Muscle layer of colon (tissue), 2 donors: ENCODE results near the gene DEAF1.
A peak's percentile ranks its signal among the peaks of the same experiment; 100 is the strongest.

ENCODE experiments used
- H3K27ac ChIP-seq: one replicate; pipeline ENCODE4 v1.7.0; 2013; ENCODE audit warnings: low read depth, mild to moderate bottlenecking, low read length, moderate library complexity
- H3K27me3 ChIP-seq, 2 donors: one replicate each; pipeline ENCODE4 v1.7.0; 2013; ENCODE audit warnings: low read length in 2 of 2, mild to moderate bottlenecking in 2 of 2; ENCODE audit not compliant: insufficient read depth in 2 of 2, control insufficient read depth in 1 of 2
- H3K36me3 ChIP-seq: one replicate; pipeline ENCODE4 v1.7.0; 2013; ENCODE audit warnings: mild to moderate bottlenecking, low read length; ENCODE audit not compliant: insufficient read depth
- H3K4me1 ChIP-seq: one replicate; pipeline ENCODE4 v1.7.0; 2013; ENCODE audit warnings: mild to moderate bottlenecking, low read length; ENCODE audit not compliant: insufficient read depth
- H3K4me3 ChIP-seq, 2 donors: one replicate each; pipeline ENCODE4 v1.7.0; 2013; ENCODE audit warnings: low read length in 2 of 2, low read depth in 1 of 2, mild to moderate bottlenecking in 1 of 2, moderate library complexity in 1 of 2
- H3K9ac ChIP-seq: one replicate; pipeline ENCODE4 v1.7.0; 2013; ENCODE audit warnings: low read length
- H3K9me3 ChIP-seq: one replicate; pipeline ENCODE4 v1.7.0; 2013; ENCODE audit warnings: mild to moderate bottlenecking, low read length
- donor health status: abdominal sarcoma.
- donor health status: Adenocarcinoma of cecum.

The DEAF1 gene

DNA sequence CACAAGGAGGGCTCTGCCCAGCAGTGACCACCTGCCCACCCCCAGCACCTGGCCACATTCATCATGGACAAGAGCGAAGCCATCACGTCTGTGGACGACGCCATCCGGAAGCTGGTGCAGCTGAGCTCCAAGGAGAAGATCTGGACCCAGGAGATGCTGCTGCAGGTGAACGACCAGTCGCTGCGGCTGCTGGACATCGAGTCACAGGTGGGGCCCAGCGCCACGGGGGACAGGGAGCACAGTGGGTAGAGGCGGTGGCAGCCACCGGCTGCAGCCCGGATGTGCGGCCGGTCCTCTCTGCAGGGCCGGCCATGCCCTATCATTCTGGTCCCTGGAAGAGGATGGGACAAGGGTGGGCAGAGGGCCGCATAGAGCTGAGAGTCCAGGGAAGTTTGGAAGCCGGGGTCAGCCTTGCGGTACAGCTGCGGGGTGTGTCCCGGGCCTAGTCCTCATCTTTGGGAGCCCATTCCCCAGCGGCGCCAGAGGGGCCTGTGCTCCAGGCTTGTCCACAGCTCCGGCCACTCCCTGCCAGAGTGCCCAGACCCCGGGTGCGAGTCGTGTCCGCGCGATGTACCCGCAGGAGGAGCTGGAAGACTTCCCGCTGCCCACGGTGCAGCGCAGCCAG is 25.1 kb upstream of the DEAF1 start:
- H3K9ac ChIP-seq, result no peak overlapping the region
- H3K36me3 ChIP-seq, result no peaks in the 10 kb centered on the region
- no peak overlapping the region for H3K4me3 ChIP-seq
- H3K4me1 ChIP-seq, result no peaks in the 10 kb centered on the region
- H3K27me3 ChIP-seq, result peaks cover 5 to 45% of the 10 kb centered on the region in 2 donors
- no peak overlapping the region for H3K27ac ChIP-seq
- H3K9me3 ChIP-seq, result no peaks in the 10 kb centered on the region

DNA sequence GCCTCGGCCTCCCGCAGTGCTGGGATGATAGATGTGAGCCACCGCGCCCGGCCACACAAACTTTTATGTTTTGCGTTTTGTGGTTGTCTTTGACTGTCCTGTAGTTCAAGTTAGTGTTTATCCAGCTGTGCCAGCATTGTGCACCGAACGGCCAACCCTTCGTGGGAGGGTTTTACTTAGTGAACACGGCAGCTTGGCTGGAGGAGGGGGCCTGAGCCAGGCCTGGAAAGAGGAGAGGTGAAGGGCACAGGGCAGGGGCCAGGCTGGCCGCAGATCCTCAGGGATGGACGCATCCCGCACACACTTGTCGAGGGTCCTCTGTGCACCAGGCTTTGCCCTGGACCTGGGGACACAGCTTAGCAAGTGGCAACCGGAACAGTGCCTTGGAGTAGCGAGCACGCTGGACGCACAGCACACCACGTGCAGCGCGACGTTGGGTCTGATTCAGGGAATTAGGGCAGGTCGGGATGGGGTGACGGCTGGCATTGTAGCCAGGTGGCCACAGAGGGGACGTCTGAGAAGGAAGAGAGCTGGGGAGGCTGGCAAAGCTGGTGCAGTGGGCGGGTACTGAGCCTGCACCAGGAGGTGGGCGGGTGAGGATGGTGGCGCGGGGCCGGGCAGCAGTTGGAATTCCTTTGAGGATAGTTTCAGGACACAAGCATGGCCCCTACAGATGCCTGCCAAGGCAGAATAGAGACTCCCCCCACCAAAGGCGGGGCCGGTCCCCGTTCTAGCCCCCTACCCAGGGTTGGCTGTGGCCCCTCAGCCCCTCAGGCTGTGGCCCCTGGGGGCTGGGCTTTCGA is 24.4 kb upstream of the DEAF1 start:
- Histone ChIP-seq H3K9me3 (no peaks in the 10 kb centered on the region), H3K9ac (no peak overlapping the region), H3K27me3 (peaks cover 5 to 37% of the 10 kb centered on the region in 2 donors), H3K27ac (no peak overlapping the region), H3K36me3 (no peaks in the 10 kb centered on the region), H3K4me1 (no peaks in the 10 kb centered on the region), H3K4me3 (no peak overlapping the region)

DNA sequence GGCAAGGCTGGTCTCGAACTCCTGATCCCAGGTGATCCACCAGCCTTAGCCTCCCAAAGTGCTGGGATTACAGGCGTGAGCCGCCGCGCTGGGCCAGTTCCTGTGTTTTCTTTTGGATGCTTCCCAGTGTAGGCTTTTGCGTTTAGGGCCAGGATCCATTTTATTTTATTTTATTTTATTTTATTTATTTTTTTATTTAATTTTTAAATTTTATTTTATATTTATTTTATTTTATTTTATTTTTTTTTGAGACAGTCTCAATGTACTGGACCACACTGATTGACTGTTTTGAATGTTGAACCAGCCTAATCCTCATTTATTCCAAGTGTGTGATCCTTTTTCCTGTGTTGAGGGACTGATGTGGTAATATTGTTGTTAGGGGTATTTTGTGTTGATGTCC is 19.4 kb upstream of the DEAF1 start:
- H3K9me3 ChIP-seq, result no peaks in the 10 kb centered on the region
- no peak overlapping the region for H3K9ac ChIP-seq
- no peaks in the 10 kb centered on the region for H3K4me1 ChIP-seq
- no peaks in the 10 kb centered on the region for H3K36me3 ChIP-seq
- no peak overlapping the region for H3K4me3 ChIP-seq
- no peak overlapping the region for H3K27ac ChIP-seq
- no peaks in the 10 kb centered on the region for H3K27me3 ChIP-seq

DNA sequence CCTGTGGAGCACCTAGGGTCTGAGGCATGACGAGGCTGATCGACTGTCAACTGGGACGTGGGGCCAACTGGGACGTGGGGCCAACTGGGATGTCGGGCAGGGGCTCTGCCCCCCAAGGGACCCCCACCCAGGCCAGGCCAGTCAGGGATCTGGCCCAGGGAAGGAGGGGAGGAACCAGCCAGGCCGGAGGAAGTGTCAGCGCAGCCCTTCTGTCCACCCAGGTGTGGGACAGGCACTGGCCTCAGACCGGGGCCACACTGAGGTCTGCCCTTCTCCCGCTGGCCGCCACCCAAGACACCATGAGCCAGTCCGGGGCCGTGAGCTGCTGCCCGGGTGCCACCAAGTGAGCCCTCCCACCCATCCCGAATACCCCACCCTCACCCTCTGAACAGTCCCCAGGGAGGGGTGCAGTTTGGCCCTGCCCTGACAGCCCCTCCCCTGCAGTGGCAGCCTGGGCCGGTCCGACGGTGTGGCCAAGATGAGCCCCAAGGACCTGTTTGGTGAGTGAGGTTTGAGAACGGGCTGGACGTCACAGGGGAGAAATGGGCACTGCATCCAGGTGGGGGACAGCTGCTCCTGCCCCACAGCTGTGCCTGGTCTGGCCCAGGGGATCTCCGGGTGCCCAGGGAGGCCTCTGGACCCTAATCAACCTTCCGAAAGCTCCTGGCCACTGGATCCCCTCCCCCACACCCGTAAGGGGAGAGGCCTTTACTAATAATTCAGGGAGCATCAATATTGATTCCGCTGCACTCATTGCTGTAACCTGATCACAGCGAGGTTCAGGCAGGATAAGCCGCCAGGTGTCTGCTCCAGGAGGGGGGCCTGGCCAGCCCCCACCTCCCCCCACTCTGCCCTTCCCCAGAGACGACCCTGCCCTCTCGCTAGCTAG is 14.3 kb upstream of the DEAF1 start:
- Histone ChIP-seq H3K36me3 (no peaks in the 10 kb centered on the region), H3K9me3 (no peaks in the 10 kb centered on the region), H3K27ac (no peak overlapping the region), H3K4me3 (no peak overlapping the region), H3K27me3 (peaks cover 0 to 9% of the 10 kb centered on the region in 2 donors), H3K9ac (no peak overlapping the region), H3K4me1 (peaks cover 12% of the 10 kb centered on the region)

DNA sequence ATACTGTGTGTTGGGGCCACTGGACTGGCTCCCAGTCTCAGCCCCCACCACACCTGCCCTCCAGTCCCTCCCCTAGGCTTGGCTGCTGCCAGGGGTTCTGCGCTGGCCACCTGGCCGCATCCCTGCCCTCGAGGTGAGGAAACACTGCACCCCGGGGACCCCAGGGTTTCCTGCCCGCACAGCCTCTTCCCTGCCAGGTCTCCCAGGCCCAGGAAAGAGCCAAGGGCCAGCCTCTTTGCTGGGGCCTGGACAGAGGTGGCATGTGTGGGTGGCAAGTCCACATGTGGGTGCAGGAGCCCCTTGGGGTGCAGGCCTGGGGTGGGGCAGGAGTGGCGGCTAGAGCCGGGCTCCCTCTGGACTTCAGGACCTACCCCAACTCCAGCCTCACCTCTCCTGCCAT is 13.5 kb upstream of the DEAF1 start:
- Histone ChIP-seq H3K9ac (no peak overlapping the region), H3K27ac (no peak overlapping the region), H3K27me3 (peaks cover 0 to 9% of the 10 kb centered on the region in 2 donors), H3K4me3 (no peak overlapping the region), H3K9me3 (no peaks in the 10 kb centered on the region), H3K36me3 (no peaks in the 10 kb centered on the region), H3K4me1 (peaks cover 12% of the 10 kb centered on the region)

DNA sequence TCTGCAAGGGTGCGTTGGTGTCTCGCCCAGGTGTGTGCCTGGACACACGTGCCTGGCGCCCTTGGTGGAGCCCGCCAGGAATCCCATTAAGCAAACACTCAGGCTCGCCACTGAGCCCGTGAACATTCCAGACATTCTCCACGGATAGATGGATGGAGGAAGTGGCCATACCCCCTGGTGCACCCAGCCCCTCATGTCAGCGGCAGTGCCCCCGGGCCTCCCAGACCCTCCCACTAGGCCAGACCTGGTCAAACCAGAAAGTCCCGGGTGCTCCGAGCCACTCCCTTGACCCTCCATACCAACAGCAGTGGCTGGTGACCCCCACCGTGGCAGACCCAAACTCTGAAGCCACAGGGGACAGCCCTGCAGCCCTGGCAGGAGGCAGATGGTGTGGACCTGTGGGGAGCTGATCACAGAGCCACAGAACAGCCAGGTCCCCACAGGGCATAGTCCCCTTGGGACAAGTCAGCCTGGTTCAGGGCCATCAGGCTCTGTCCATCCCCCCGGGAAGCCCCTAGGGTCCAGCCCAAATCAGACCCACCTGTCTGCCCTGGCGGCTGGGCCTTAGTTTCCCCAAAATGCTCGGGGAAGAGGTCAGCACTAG is 12.9 kb upstream of the DEAF1 start:
- Histone ChIP-seq H3K4me1 (peaks cover 12% of the 10 kb centered on the region), H3K27ac (no peak overlapping the region), H3K27me3 (peaks cover 0 to 9% of the 10 kb centered on the region in 2 donors), H3K4me3 (no peak overlapping the region), H3K36me3 (peaks cover 5% of the 10 kb centered on the region), H3K9me3 (no peaks in the 10 kb centered on the region), H3K9ac (no peak overlapping the region)

DNA sequence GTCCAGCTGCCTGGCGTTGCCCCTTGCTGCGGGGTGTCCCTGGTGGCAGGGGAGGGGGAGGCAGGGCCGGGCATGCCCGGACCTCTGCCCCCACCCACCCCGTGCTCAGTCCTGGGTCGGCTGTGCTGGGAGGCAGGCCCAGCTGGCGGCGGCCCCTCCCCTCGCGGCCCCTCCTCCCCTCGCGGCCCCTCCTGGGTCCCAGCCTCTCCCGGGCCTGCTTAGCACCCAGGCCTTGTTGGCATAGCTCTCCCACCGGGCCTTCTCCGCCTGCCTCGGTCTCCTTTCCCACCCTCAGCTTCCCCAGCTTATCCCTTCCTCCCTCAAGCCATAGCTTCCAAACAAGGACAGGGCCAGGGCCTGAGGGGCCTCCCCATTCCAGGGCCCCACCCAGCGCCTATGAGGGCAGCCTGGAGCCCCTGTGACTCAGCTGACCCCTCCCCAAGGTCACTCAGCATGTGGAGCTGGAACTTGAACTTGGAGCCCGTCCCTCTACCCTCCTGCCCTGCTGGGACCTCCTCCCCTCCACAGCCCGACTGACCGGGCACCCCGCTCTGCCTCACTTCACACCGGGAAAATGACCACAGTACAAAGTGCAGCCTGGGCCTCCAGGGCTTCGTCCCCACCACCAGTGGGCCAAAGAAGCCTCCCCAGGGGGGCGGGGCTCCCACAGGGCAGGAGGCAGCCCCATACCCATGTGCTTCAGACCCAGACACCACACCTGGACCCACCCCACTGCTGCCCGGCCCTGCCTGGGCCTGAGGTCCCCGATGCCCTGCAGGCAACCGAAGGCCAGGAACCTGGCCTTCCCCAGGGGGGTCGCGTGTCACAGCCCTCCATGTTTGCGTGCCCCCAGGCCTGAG is 12.2 kb upstream of the DEAF1 start:
- Histone ChIP-seq H3K27ac (peak overlapping the region; percentile 76), H3K9ac (peak overlapping the region; percentile 39), H3K36me3 (peaks cover 8% of the 10 kb centered on the region), H3K27me3 (peaks cover 0 to 9% of the 10 kb centered on the region in 2 donors), H3K9me3 (no peaks in the 10 kb centered on the region), H3K4me3 (peak overlapping the region; percentile 66 to 75), H3K4me1 (peaks cover 12% of the 10 kb centered on the region)

DNA sequence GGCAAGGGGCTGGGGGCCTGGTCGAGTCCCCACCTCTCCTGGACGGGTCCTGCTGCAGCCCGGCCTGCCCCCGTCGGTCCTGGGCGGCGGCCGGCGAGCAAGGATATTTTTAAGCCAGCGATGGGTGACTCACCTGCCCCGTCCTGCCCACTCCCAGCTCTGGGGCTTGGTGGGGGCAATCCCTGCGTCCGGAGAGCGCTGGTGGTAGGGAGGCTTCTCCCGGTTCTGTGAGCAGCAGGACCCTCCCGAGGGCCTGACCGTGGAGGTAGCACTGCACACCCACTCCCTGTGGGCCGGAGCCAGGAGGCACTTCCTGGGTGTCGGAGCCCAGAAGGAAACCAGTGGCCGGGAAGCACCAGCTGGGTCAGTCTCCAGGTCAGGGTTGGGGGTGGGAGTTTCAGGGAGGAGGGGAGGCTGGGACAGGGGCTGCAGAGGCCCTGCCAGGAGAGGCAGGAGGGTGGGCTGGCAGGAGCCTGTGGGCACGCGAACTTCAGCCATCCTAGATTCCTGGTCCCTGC is 11.5 kb upstream of the DEAF1 start:
- peak overlapping the region; percentile 39 for H3K9ac ChIP-seq
- peaks cover 13% of the 10 kb centered on the region for H3K36me3 ChIP-seq
- H3K4me3 ChIP-seq, result peak overlapping the region; percentile 66 to 75
- H3K27ac ChIP-seq, result peak overlapping the region; percentile 76
- peaks cover 12% of the 10 kb centered on the region for H3K4me1 ChIP-seq
- H3K9me3 ChIP-seq, result no peaks in the 10 kb centered on the region
- peaks cover 0 to 9% of the 10 kb centered on the region in 2 donors for H3K27me3 ChIP-seq

DNA sequence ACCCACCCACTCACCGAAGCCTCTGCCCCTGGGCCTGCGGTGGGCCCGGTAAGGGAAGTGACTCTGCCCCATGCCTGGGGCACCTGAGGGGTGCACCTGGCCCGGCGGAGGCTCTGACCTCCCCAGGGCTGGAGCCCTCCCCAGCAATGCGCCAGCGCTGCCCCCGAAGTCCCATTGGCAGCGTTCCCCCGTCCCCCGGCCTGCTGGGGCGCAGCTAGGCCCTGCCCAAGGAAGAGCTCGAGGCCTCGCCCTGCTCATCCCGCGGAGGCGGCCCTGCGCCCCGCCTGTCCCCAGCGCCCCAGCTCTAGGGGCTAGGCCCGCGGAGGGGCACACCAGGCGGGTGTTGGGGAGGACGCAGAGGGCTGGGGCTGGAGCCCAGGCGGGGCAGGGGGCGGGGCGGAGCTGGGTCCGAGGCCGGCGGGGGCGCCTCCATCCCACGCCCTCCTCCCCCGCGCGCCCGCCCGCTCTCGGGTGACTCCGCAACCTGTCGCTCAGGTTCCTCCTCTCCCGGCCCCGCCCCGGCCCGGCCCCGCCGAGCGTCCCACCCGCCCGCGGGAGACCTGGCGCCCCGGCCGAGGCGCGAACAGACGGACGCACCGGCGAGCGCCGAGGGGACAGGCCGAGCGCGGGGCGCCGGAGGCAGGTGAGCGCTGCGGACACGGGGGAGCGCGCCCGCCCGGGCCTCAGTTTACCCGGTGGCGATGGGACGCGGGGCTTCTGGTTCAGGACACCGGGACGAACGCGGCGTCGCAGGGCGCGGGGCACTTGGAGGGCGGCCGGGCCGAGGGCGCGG is 10.8 kb upstream of the DEAF1 start, which contains the start of gene EPS8L2:
TSS of gene EPS8L2 (plus strand) at position 586 of the 793 bp plus-strand sequence. CDS start 3,177 bp downstream, outside the sequence.
- H3K4me3 ChIP-seq, result peak within 1 kb of the TSS; percentile 66 to 75
- no peaks in the 10 kb centered on the region for H3K9me3 ChIP-seq
- peak within 1 kb of the TSS; percentile 39 for H3K9ac ChIP-seq
- peaks cover 12% of the 10 kb centered on the region for H3K4me1 ChIP-seq
- peak within 1 kb of the TSS; percentile 76 for H3K27ac ChIP-seq
- H3K27me3 ChIP-seq, result peaks cover 0 to 9% of the 10 kb centered on the region in 2 donors
- peaks cover 13% of the 10 kb centered on the region for H3K36me3 ChIP-seq
